ENCODE measurements around the gene TCEA3.

DNA sequence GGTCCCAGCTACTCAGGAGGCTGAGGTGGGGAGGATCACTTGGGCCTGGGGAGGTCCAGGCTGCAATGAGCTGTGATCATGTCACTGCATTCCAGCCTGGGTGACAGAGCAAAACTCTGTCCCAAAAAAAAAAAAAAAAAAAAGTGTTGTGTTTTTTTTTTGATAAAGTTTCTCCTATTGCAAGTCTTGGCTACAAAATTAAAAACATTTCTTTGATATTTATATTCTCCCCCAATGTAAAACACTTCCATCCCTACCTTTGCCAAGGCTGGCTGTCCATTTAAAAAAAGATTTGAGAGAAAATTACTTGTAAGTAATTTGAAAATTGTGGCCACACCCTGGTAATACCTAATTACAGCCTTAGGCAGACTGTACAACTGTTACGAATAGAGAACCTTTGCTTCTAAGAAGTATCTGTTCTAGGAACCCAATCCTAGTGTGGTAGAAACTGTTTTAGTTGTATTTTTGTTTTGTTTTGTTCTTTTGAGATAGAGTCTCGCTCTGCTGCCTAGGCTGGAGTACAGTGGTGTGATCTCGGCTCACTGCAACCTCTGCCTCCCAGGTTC is 66.2 kb downstream of the TCEA3 start:
- no peak for TF ChIP-seq EZH2 (optimal IDR thresholded peaks at IDR 0.05; ENCODE audit: low read depth, low read length)
- TF ChIP-seq, protein P1, sequence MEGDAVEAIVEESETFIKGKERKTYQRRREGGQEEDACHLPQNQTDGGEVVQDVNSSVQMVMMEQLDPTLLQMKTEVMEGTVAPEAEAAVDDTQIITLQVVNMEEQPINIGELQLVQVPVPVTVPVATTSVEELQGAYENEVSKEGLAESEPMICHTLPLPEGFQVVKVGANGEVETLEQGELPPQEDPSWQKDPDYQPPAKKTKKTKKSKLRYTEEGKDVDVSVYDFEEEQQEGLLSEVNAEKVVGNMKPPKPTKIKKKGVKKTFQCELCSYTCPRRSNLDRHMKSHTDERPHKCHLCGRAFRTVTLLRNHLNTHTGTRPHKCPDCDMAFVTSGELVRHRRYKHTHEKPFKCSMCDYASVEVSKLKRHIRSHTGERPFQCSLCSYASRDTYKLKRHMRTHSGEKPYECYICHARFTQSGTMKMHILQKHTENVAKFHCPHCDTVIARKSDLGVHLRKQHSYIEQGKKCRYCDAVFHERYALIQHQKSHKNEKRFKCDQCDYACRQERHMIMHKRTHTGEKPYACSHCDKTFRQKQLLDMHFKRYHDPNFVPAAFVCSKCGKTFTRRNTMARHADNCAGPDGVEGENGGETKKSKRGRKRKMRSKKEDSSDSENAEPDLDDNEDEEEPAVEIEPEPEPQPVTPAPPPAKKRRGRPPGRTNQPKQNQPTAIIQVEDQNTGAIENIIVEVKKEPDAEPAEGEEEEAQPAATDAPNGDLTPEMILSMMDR (IDR thresholded peaks at IDR 0.05; ENCODE audit: low read length), result no peak
- no peak for TF ChIP-seq EZH2phosphoT487 (IDR thresholded peaks at IDR 0.05; ENCODE audit: low read length)
